Panc1 (cell line): Measurements from ENCODE around the gene CLK4. TPM values are rescaled to one million over a fixed set of nuclear protein-coding genes. Genes with fewer than 3 reads are reported as not detected.

Source experiments
- ATAC-seq: fragments of 200-7000 bp; cut with Tn5 transposase; 2 replicates; pipeline ENCODE4 v1.9.1; 2020; ENCODE audit warnings: mild to moderate bottlenecking, moderate library complexity
- BruUV-seq: library from RNA; stranded (reverse); fragments of 400-500 nt; replicated peaks from 2 replicates; lab custom pipeline; 2021; lab: Mats Ljungman, UMichigan
- CTCF ChIA-PET: fragments of 300-600 bp; sonication (Branson Sonifier 250); formaldehyde crosslinking; loops from one replicate; lab custom pipeline; 2022; ENCODE audit warnings: antibody characterized with exemption; lab: Charles Lee
- POLR2A ChIA-PET: fragments of 300-600 bp; sonication (Branson Sonifier 250); formaldehyde crosslinking; loops from one replicate; lab custom pipeline; 2022; ENCODE audit warnings: antibody characterized with exemption; lab: Charles Lee
- DNase-seq: peaks from one replicate; pipeline ENCODE4 v3.0.0-alpha.2; 2010; ENCODE audit warnings: low read depth, low spot score
- H3K27ac ChIP-seq: 2 replicates; pipeline ENCODE4 v1.5.1; 2011; ENCODE audit warnings: mild to moderate bottlenecking, low read length, inconsistent platforms
- H3K27me3 ChIP-seq: fragments of 200-500 bp; sonication (Bioruptor generic); 2 replicates; pipeline ENCODE4 v1.6.0; 2014; ENCODE audit warnings: low read length, inconsistent platforms; ENCODE audit not compliant: control insufficient read depth, insufficient read depth
- H3K36me3 ChIP-seq: fragments of 200-500 bp; sonication (Bioruptor generic); 2 replicates; pipeline ENCODE4 v1.5.1; 2014; ENCODE audit warnings: inconsistent platforms, mild to moderate bottlenecking, low read length, moderate library complexity; ENCODE audit not compliant: control insufficient read depth, insufficient read depth
- H3K4me1 ChIP-seq: 2 replicates; pipeline ENCODE4 v1.5.1; 2011; ENCODE audit warnings: inconsistent platforms, mild to moderate bottlenecking, low read length, moderate library complexity; ENCODE audit not compliant: control insufficient read depth, insufficient read depth
- H3K4me3 ChIP-seq, 2 experiments: 2 replicates each; pipeline ENCODE4 v1.5.1; 2011 to 2012; ENCODE audit warnings: low read depth in 2 of 2, low read length in 2 of 2, mild to moderate bottlenecking in 2 of 2, inconsistent platforms in 1 of 2, moderate library complexity in 1 of 2
- H3K9me3 ChIP-seq: fragments of 200-500 bp; sonication (Bioruptor generic); 2 replicates; pipeline ENCODE4 v1.5.1; 2014; ENCODE audit warnings: low read depth, mild to moderate bottlenecking, inconsistent platforms, low read length, moderate library complexity; ENCODE audit not compliant: control insufficient read depth, insufficient read depth
- POLR2AphosphoS5 ChIP-seq: IDR thresholded peaks from 2 replicates; pipeline ENCODE4 v1.6.1; 2012; ENCODE audit warnings: mild to moderate bottlenecking, low read depth, low read length, moderate library complexity
- SIN3A ChIP-seq: IDR thresholded peaks from 2 replicates; pipeline ENCODE4 v1.6.1; 2012; ENCODE audit warnings: low read depth, mild to moderate bottlenecking, low read length, moderate library complexity, borderline replicate concordance; ENCODE audit not compliant: insufficient read depth
- TCF7L2 ChIP-seq: IDR thresholded peaks from 2 replicates; pipeline ENCODE4 v1.6.1; 2011; ENCODE audit warnings: mild to moderate bottlenecking, low read depth, low read length, inconsistent platforms
- in situ Hi-C: cut with HindIII; loops from 2 replicates; pipeline ENCODE4 v1.10.0; 2016; ENCODE audit warnings: low sequenced_read_pairs, low pct_unique_long_range_greater_than_20kb
- intact Hi-C: fragments of 100-400 bp; cut with micrococcal nuclease; formaldehyde crosslinking; loops from one replicate; pipeline ENCODE4 v1.10.0; 2022; ENCODE audit not compliant: unreplicated experiment
- total RNA-seq: library from RNA; stranded (reverse); gene quantifications from one replicate; pipeline ENCODE4 v1.2.1, GENCODE V29; 2021; ENCODE audit not compliant: unreplicated experiment
- TF ChIP-seq, protein P1 (sequence below), 2 experiments: IDR thresholded peaks; 2 replicates each; pipeline ENCODE4 v1.6.1; 2011 to 2012; ENCODE audit warnings: low read depth in 2 of 2, control low read depth in 1 of 2, low read length in 1 of 2, mild to moderate bottlenecking in 1 of 2, moderate library complexity in 1 of 2; ENCODE audit not compliant: insufficient read depth in 1 of 2
- TF ChIP-seq, protein P2 (sequence below): fragments of 450-650 bp; IDR thresholded peaks from 2 replicates; pipeline ENCODE4 v1.5.1; 2017; ENCODE audit warnings: mild to moderate bottlenecking

Gene CLK4
- total RNA-seq, 1 experiment from 2014 or later: 23.4 TPM

DNA sequence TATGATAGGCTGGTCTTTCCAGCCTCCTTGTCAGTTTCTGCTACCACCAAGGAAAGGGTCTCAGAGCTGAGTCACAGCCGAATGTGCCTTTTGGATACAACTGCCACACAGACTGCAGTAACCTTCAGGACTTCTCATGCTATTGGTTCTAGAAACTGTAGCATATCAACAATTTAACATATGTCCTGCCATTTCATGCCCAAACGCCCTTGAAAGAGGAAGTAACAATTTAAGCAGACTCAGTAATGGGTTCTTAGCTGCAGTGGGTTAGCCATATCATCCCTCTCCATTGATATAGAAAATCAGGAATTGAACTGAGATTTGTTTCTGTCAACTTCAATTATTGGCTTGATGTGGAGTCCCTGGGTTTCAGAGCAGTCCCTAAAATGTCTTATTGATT, 4.1 kb upstream of the CLK4 start:
- POLR2A ChIA-PET: no interaction called here
- in situ Hi-C loops (no loop called here), intact Hi-C loops (no loop called here)
- TF ChIP-seq SIN3A (no peak), POLR2AphosphoS5 (no peak), TCF7L2 (no peak)
- TF ChIP-seq, protein P1, sequence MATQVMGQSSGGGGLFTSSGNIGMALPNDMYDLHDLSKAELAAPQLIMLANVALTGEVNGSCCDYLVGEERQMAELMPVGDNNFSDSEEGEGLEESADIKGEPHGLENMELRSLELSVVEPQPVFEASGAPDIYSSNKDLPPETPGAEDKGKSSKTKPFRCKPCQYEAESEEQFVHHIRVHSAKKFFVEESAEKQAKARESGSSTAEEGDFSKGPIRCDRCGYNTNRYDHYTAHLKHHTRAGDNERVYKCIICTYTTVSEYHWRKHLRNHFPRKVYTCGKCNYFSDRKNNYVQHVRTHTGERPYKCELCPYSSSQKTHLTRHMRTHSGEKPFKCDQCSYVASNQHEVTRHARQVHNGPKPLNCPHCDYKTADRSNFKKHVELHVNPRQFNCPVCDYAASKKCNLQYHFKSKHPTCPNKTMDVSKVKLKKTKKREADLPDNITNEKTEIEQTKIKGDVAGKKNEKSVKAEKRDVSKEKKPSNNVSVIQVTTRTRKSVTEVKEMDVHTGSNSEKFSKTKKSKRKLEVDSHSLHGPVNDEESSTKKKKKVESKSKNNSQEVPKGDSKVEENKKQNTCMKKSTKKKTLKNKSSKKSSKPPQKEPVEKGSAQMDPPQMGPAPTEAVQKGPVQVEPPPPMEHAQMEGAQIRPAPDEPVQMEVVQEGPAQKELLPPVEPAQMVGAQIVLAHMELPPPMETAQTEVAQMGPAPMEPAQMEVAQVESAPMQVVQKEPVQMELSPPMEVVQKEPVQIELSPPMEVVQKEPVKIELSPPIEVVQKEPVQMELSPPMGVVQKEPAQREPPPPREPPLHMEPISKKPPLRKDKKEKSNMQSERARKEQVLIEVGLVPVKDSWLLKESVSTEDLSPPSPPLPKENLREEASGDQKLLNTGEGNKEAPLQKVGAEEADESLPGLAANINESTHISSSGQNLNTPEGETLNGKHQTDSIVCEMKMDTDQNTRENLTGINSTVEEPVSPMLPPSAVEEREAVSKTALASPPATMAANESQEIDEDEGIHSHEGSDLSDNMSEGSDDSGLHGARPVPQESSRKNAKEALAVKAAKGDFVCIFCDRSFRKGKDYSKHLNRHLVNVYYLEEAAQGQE (IDR thresholded peaks at IDR 0.05; ENCODE audit: insufficient read depth in 1 of 2, low read depth in 2 of 2, low read length in 1 of 2): no peak
- TF ChIP-seq, protein P2, sequence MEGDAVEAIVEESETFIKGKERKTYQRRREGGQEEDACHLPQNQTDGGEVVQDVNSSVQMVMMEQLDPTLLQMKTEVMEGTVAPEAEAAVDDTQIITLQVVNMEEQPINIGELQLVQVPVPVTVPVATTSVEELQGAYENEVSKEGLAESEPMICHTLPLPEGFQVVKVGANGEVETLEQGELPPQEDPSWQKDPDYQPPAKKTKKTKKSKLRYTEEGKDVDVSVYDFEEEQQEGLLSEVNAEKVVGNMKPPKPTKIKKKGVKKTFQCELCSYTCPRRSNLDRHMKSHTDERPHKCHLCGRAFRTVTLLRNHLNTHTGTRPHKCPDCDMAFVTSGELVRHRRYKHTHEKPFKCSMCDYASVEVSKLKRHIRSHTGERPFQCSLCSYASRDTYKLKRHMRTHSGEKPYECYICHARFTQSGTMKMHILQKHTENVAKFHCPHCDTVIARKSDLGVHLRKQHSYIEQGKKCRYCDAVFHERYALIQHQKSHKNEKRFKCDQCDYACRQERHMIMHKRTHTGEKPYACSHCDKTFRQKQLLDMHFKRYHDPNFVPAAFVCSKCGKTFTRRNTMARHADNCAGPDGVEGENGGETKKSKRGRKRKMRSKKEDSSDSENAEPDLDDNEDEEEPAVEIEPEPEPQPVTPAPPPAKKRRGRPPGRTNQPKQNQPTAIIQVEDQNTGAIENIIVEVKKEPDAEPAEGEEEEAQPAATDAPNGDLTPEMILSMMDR: no peak
- ATAC-seq (no peak), DNase-seq (no peak)
- H3K9me3 ChIP-seq: peaks cover 5% of the 10 kb centered on the region; the same call in 1 of the 2 replicates
- no peaks in the 10 kb centered on the region for H3K27me3 ChIP-seq
- peaks cover 2% of the 10 kb centered on the region; the same call in 1 of the 2 replicates for H3K36me3 ChIP-seq
- H3K4me1 ChIP-seq: 0 out of 2 replicates have a peak, but pooled peaks cover 2% of the 10 kb centered on the region
- no peak overlapping the region for H3K27ac ChIP-seq
- no TSS peak for BruUV-seq
- CTCF ChIA-PET: interaction anchor here (0.5 kb wide), 1 partner anchor 27 kb away, joined by 6 read pairs; no protein-coding TSS in a partner anchor
- no peak overlapping the region for H3K4me3 ChIP-seq

DNA sequence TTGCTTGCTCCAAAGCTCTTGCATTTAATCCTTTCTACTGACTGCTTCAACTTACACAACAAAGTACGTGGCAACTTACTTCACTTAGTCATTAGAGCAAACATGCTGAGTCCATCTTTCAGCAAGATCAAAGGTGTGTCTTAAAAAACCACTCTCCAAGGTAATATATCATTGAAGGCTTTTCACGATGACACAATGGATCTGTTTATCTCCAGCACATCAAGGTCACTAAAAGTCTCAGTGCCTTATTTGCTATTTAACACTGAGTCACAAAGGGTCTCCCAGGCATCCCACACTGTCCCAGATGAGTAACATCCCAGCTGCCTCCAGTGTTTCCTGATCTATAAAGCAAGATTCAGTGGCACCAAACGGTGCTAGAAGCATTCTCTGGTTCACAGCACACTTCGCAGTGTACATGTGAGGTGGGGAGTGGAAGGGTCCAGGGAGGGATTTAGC, 3.7 kb upstream of the CLK4 start:
- DNase-seq: no peak
- ChIA-PET POLR2A (interaction anchor here (0.6 kb wide), 1 partner anchor 75 kb away, joined by 3 read pairs; no protein-coding TSS in a partner anchor), CTCF (interaction anchor here (0.5 kb wide), 1 partner anchor 26 kb away, joined by 6 read pairs; no protein-coding TSS in a partner anchor)
- Histone ChIP-seq H3K4me1 (0 out of 2 replicates have a peak, but pooled peaks cover 2% of the 10 kb centered on the region), H3K27me3 (no peaks in the 10 kb centered on the region), H3K4me3 (no peak overlapping the region), H3K36me3 (peaks cover 2% of the 10 kb centered on the region; the same call in 1 of the 2 replicates), H3K27ac (no peak overlapping the region), H3K9me3 (peaks cover 5% of the 10 kb centered on the region; the same call in 1 of the 2 replicates)
- intact Hi-C loops (no loop called here), in situ Hi-C loops (no loop called here)
- no TSS peak for BruUV-seq
- ATAC-seq: no peak
- TF ChIP-seq, protein P2: no peak
- TF ChIP-seq POLR2AphosphoS5 (no peak), TCF7L2 (no peak), SIN3A (no peak)
- TF ChIP-seq, protein P1 (IDR thresholded peaks at IDR 0.05; ENCODE audit: insufficient read depth in 1 of 2, low read depth in 2 of 2, low read length in 1 of 2): no peak
